ENCODE results near the gene ABHD2. TPM values are rescaled to one million over a fixed set of nuclear protein-coding genes. Genes with fewer than 3 reads are reported as not detected.

The ABHD2 gene
- total and polyA plus RNA-seq, 2 donors: 5.6 to 13.7 TPM

DNA sequence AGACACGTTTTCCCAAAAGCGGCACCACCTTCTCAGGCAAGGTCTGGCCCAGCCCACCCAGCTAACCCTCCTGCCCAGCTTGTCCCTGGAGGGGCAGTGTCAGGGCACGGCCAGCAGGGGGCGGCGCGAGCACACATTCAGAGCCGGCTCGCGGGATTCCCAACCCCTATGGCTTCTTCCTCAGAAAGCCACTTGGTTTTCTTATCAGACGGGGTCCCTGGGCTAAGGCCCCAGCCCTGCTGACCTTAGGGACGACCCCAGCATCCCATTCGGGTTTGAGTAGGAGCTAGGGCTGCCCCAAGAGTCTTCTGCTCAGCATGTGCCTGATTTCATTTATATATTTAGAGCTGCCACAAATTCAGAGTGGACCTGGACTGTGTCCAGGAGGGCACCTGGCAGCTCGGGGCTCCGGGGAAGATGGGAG lies 118.7 kb downstream of the ABHD2 start:
- WGBS: 4% methylated on average over 14 of the region's 14 CpGs
- peak; percentile 13 to 71 (median 38) for DNase-seq (ENCODE audit: low read depth in 6 of 9, low spot score in 9 of 9)
- Histone ChIP-seq H3K9me3 (ENCODE audit: control insufficient read depth in 2 of 2, insufficient read depth in 1 of 2, low read length in 1 of 2) (no peaks in the 10 kb centered on the region), H3K4me3 (ENCODE audit: low read length in 2 of 2) (no peak overlapping the region), H3K27ac (ENCODE audit: low read depth in 1 of 2, low read length in 1 of 2) (no peak overlapping the region), H3K36me3 (ENCODE audit: control insufficient read depth in 2 of 2, insufficient read depth in 2 of 2, low read length in 1 of 2) (no peaks in the 10 kb centered on the region), H3K4me1 (ENCODE audit: control insufficient read depth in 2 of 2, insufficient read depth in 2 of 2, low read length in 2 of 2) (peaks cover 3 to 11% of the 10 kb centered on the region in 2 donors), H3K27me3 (ENCODE audit: control insufficient read depth in 2 of 2, insufficient read depth in 1 of 2, low read length in 1 of 2) (no peaks in the 10 kb centered on the region)

DNA sequence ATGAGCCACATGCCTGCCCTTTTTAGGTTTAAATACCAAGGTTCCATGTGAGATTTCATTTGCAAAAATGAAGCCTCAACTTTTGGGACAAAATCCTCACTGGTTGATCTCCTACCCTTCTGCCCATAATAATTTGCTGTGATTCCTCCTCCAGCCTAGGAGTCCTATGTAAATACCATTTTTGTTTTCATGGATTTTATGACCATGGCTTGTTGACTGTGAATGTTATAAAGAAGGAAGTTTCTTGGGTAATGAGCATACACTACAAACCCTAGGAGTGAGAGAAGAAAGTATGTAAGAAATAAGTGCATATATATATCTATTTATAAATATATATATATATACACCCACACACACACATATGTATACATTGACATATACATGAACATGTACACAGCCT lies 120.0 kb downstream of the ABHD2 start:
- H3K4me1 ChIP-seq (ENCODE audit: control insufficient read depth in 2 of 2, insufficient read depth in 2 of 2, low read length in 2 of 2): peaks cover 3 to 11% of the 10 kb centered on the region in 2 donors
- no peak overlapping the region for H3K27ac ChIP-seq (ENCODE audit: low read depth in 1 of 2, low read length in 1 of 2)
- H3K36me3 ChIP-seq (ENCODE audit: control insufficient read depth in 2 of 2, insufficient read depth in 2 of 2, low read length in 1 of 2): no peaks in the 10 kb centered on the region
- H3K9me3 ChIP-seq (ENCODE audit: control insufficient read depth in 2 of 2, insufficient read depth in 1 of 2, low read length in 1 of 2): no peaks in the 10 kb centered on the region
- H3K4me3 ChIP-seq (ENCODE audit: low read length in 2 of 2): no peak overlapping the region
- H3K27me3 ChIP-seq (ENCODE audit: control insufficient read depth in 2 of 2, insufficient read depth in 1 of 2, low read length in 1 of 2): no peaks in the 10 kb centered on the region
- no peak for DNase-seq (ENCODE audit: low read depth in 6 of 9, low spot score in 9 of 9)

DNA sequence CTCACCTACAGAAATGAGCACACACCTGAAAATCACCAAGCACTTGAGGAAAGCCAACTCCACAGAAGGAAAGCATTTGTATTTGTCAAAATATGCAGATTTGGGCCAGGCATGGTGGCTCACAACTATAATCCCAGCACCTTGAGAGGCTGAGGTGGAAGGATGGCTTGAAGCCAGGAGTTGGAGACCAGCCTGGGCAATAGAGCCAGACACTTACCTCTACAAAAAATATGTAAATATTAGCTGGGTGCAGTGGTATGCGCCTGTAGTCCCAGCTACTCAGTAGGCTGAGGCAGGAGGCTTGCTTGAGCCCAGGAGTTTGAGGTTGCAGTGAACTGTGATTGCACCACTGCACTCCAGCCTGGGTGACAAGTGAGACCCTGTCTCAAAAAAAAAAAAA lies 120.8 kb downstream of the ABHD2 start:
- no peak for DNase-seq (ENCODE audit: low read depth in 6 of 9, low spot score in 9 of 9)
- peaks cover 3 to 9% of the 10 kb centered on the region in 2 donors for H3K4me1 ChIP-seq (ENCODE audit: control insufficient read depth in 2 of 2, insufficient read depth in 2 of 2, low read length in 2 of 2)
- no peaks in the 10 kb centered on the region for H3K27me3 ChIP-seq (ENCODE audit: control insufficient read depth in 2 of 2, insufficient read depth in 1 of 2, low read length in 1 of 2)

DNA sequence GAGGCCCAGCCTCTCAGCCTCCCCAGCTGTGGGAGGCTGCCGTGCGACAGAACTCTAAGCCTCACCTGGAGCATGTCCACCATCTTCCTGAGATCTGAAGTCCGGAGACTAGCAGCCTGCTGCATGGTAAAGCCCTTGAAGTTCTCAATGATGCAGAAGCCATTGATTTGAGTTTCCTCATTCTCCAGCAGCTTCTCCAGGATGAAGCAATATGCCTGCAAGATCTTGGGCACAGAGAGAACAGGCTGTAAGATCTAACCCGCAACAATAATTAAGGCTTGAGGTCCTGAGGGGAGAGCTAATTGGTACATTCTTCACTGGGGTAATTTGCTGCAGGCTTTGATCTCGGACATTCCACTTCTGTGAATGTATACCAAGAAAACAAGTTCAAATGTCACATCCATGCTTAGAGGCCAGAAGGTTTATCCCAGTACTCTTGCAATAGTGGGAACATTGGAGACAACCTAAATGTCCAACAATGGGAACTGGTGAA lies 123.5 kb downstream of the ABHD2 start:
- Histone ChIP-seq H3K4me1 (ENCODE audit: control insufficient read depth in 2 of 2, insufficient read depth in 2 of 2, low read length in 2 of 2) (peaks cover 2 to 4% of the 10 kb centered on the region in 2 donors), H3K4me3 (ENCODE audit: low read length in 2 of 2) (no peak overlapping the region), H3K9me3 (ENCODE audit: control insufficient read depth in 2 of 2, insufficient read depth in 1 of 2, low read length in 1 of 2) (no peaks in the 10 kb centered on the region), H3K36me3 (ENCODE audit: control insufficient read depth in 2 of 2, insufficient read depth in 2 of 2, low read length in 1 of 2) (no peaks in the 10 kb centered on the region), H3K27ac (ENCODE audit: low read depth in 1 of 2, low read length in 1 of 2) (no peak overlapping the region), H3K27me3 (ENCODE audit: control insufficient read depth in 2 of 2, insufficient read depth in 1 of 2, low read length in 1 of 2) (peaks cover 0 to 2% of the 10 kb centered on the region in 2 donors)
- WGBS: 88% methylated on average over 5 of the region's 5 CpGs
- DNase-seq (ENCODE audit: low read depth in 6 of 9, low spot score in 9 of 9): no peak

More for the DNA sequence above, 120.8 kb downstream of the ABHD2 start:
- Histone ChIP-seq H3K27ac (ENCODE audit: low read depth in 1 of 2, low read length in 1 of 2) (no peak overlapping the region), H3K4me3 (ENCODE audit: low read length in 2 of 2) (no peak overlapping the region), H3K36me3 (ENCODE audit: control insufficient read depth in 2 of 2, insufficient read depth in 2 of 2, low read length in 1 of 2) (no peaks in the 10 kb centered on the region), H3K9me3 (ENCODE audit: control insufficient read depth in 2 of 2, insufficient read depth in 1 of 2, low read length in 1 of 2) (no peaks in the 10 kb centered on the region)
- WGBS: 94% methylated on average over 1 of the region's 1 CpG

DNA sequence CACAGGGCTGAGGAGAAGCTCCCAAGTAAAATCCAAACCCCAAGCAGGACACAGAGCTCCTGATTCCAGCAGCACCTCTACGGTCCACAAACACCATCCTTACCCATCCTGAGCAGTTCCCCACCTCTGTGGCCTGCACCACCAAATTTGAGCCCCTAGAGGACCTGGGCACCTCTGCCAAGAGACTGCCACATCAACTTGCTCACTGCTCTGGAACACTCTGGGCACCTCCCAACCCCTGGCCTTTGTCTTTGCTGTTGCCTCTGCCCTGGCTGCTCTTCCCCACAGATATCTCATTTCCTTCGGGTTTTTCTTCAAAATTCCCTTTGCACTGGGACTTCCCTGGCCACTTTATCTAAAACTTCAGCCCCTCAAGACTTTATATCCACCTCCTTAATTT lies 127.4 kb downstream of the ABHD2 start:
- Histone ChIP-seq H3K9me3 (ENCODE audit: control insufficient read depth in 2 of 2, insufficient read depth in 1 of 2, low read length in 1 of 2) (no peaks in the 10 kb centered on the region), H3K4me1 (ENCODE audit: control insufficient read depth in 2 of 2, insufficient read depth in 2 of 2, low read length in 2 of 2) (no peaks in the 10 kb centered on the region), H3K27me3 (ENCODE audit: control insufficient read depth in 2 of 2, insufficient read depth in 1 of 2, low read length in 1 of 2) (peaks cover 0 to 2% of the 10 kb centered on the region in 2 donors), H3K4me3 (ENCODE audit: low read length in 2 of 2) (no peak overlapping the region), H3K36me3 (ENCODE audit: control insufficient read depth in 2 of 2, insufficient read depth in 2 of 2, low read length in 1 of 2) (no peaks in the 10 kb centered on the region), H3K27ac (ENCODE audit: low read depth in 1 of 2, low read length in 1 of 2) (no peak overlapping the region)
- DNase-seq (ENCODE audit: low read depth in 6 of 9, low spot score in 9 of 9): no peak
- 92% methylated on average over 2 of the region's 2 CpGs for WGBS

DNA sequence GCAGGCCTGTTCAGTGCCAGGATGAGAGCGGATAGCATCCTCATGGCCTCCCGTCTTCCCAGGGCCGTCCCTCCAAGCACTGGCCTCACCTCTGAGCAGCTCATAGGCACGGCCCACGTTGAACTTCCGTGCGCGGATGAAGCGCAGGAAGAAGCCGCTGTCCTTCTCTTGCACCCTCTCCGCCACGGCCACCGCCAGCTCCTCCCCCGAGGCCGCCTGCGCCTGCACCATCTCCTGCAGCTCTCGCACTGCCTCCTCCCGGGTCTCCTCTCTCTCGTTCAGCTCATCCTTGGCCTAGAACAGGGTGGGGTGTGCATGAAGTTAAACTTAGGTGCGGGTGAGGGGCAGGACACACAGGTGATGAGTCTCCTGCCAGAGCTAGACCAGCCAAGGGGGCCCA lies 128.8 kb downstream of the ABHD2 start:
- WGBS: 96% methylated on average over 20 of the region's 20 CpGs
- no peak for DNase-seq (ENCODE audit: low read depth in 6 of 9, low spot score in 9 of 9)
- H3K27me3 ChIP-seq (ENCODE audit: control insufficient read depth in 2 of 2, insufficient read depth in 1 of 2, low read length in 1 of 2): peaks cover 0 to 2% of the 10 kb centered on the region in 2 donors

DNA sequence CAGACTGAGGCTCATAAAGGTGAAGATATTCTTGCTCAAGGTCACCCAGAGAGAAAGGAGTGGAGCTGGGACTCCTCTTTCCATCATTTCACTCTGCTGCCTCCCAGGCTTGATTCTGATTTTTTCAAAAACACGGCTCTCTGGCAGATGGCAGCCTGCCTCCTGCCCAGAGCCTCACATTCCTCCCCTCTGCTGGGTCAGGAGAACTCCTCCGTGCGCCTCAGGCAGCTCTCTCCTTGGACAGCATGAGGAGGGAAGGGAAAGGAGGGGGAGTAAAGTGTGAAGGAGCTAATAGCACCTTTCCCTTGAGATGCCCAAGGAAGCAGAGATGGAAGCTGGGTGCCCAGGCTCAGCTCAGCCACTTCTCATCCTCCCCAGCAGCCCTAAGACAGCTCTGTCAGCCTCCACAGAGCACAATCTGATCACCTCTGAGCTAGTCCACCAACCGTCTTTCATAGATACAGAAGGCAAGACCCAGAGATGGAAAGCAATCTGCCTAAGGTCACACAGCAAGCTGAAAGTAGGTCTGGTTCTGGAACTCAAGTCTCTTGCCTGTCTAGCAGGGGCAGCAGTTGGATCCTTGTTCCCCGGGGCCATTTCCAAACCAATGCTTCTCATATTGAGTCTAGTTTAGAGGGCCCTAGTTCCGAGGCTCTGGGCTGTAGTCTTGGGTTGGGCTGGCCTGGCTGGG lies 129.6 kb downstream of the ABHD2 start:
- 87% methylated on average over 6 of the region's 6 CpGs for WGBS
- H3K9me3 ChIP-seq (ENCODE audit: control insufficient read depth in 2 of 2, insufficient read depth in 1 of 2, low read length in 1 of 2): no peaks in the 10 kb centered on the region
- H3K36me3 ChIP-seq (ENCODE audit: control insufficient read depth in 2 of 2, insufficient read depth in 2 of 2, low read length in 1 of 2): no peaks in the 10 kb centered on the region
- H3K4me1 ChIP-seq (ENCODE audit: control insufficient read depth in 2 of 2, insufficient read depth in 2 of 2, low read length in 2 of 2): no peaks in the 10 kb centered on the region
- H3K27ac ChIP-seq (ENCODE audit: low read depth in 1 of 2, low read length in 1 of 2): no peak overlapping the region
- H3K4me3 ChIP-seq (ENCODE audit: low read length in 2 of 2): no peak overlapping the region
- no peak for DNase-seq (ENCODE audit: low read depth in 6 of 9, low spot score in 9 of 9)
- peaks cover 0 to 2% of the 10 kb centered on the region in 2 donors for H3K27me3 ChIP-seq (ENCODE audit: control insufficient read depth in 2 of 2, insufficient read depth in 1 of 2, low read length in 1 of 2)

More for the DNA sequence above, 128.8 kb downstream of the ABHD2 start:
- no peaks in the 10 kb centered on the region for H3K36me3 ChIP-seq (ENCODE audit: control insufficient read depth in 2 of 2, insufficient read depth in 2 of 2, low read length in 1 of 2)
- no peaks in the 10 kb centered on the region for H3K4me1 ChIP-seq (ENCODE audit: control insufficient read depth in 2 of 2, insufficient read depth in 2 of 2, low read length in 2 of 2)
- no peak overlapping the region for H3K4me3 ChIP-seq (ENCODE audit: low read length in 2 of 2)
- H3K27ac ChIP-seq (ENCODE audit: low read depth in 1 of 2, low read length in 1 of 2): no peak overlapping the region
- H3K9me3 ChIP-seq (ENCODE audit: control insufficient read depth in 2 of 2, insufficient read depth in 1 of 2, low read length in 1 of 2): no peaks in the 10 kb centered on the region

DNA sequence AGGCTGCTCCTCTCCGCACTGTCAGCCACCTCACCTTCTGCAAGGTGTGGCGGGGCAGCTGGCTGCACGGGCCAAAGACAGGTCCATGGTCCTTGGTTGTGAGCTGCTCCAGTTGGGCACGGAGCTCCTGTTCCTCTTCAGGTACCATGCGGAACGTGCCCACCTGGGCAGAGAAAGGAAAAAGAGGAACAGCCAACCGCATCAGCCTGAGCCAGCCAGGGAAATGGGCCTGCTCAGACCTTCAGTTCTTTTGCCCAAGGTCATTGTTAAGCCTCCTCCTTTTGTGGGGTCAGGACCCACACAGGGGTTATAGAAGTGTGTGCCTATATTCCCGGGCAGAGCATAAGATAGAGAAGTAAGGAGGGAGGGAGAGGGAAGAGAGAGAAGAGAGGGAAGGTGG lies 130.3 kb downstream of the ABHD2 start:
- no peaks in the 10 kb centered on the region for H3K4me1 ChIP-seq (ENCODE audit: control insufficient read depth in 2 of 2, insufficient read depth in 2 of 2, low read length in 2 of 2)
- no peaks in the 10 kb centered on the region for H3K9me3 ChIP-seq (ENCODE audit: control insufficient read depth in 2 of 2, insufficient read depth in 1 of 2, low read length in 1 of 2)
- no peak overlapping the region for H3K4me3 ChIP-seq (ENCODE audit: low read length in 2 of 2)
- H3K36me3 ChIP-seq (ENCODE audit: control insufficient read depth in 2 of 2, insufficient read depth in 2 of 2, low read length in 1 of 2): no peaks in the 10 kb centered on the region
- H3K27ac ChIP-seq (ENCODE audit: low read depth in 1 of 2, low read length in 1 of 2): no peak overlapping the region
- DNase-seq (ENCODE audit: low read depth in 6 of 9, low spot score in 9 of 9): no peak
- WGBS: 94% methylated on average over 8 of the region's 8 CpGs
- peaks cover 0 to 2% of the 10 kb centered on the region in 2 donors for H3K27me3 ChIP-seq (ENCODE audit: control insufficient read depth in 2 of 2, insufficient read depth in 1 of 2, low read length in 1 of 2)

DNA sequence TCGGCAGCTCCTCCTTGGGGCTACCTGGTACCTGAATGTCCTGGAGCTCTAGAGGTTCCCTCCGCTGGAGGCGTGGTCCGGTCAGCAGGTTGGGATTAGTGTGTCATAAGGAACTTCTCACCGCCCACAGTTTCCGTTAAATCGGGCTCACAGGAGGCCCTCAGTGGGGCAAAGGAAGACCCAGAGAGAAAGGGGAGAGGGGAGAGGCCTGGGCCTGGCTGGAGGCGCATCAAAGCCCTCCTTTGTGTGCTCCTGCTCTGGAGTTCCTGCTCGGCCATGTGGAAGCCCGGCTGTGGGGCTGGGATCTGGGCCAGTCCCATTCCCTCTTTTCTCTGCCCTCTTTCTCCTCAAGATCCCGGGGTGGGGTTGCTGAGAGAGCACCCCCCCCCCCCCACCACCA lies 133.3 kb downstream of the ABHD2 start, which contains the start of gene RLBP1:
Gene RLBP1 (minus strand): TSS at position 37 of the 400 bp plus-strand sequence. CDS start 2,604 bp downstream, outside the sequence.
- Histone ChIP-seq H3K27me3 (ENCODE audit: control insufficient read depth in 2 of 2, insufficient read depth in 1 of 2, low read length in 1 of 2) (no peaks in the 10 kb centered on the region), H3K27ac (ENCODE audit: low read depth in 1 of 2, low read length in 1 of 2) (no peak within 1 kb of the TSS), H3K9me3 (ENCODE audit: control insufficient read depth in 2 of 2, insufficient read depth in 1 of 2, low read length in 1 of 2) (no peaks in the 10 kb centered on the region), H3K36me3 (ENCODE audit: control insufficient read depth in 2 of 2, insufficient read depth in 2 of 2, low read length in 1 of 2) (no peaks in the 10 kb centered on the region), H3K4me3 (ENCODE audit: low read length in 2 of 2) (no peak within 1 kb of the TSS), H3K4me1 (ENCODE audit: control insufficient read depth in 2 of 2, insufficient read depth in 2 of 2, low read length in 2 of 2) (no peaks in the 10 kb centered on the region)
- 90% methylated on average over 11 of the region's 11 CpGs for WGBS
- no peak for DNase-seq (ENCODE audit: low read depth in 6 of 9, low spot score in 9 of 9)
